ENCODE results near the gene DNAH14. TPM values are rescaled to one million over a fixed set of nuclear protein-coding genes. Genes with fewer than 3 reads are reported as not detected.
"Not testable (repeated sequence)": the region's sequence is repeated elsewhere in the genome, so short reads cannot be mapped to it uniquely, and the experiment has no call there.

DNAH14 gene
- total and polyA plus RNA-seq, 2 donors (not counting 1 experiment from before 2014, with no cell fraction given), result not detected

DNA sequence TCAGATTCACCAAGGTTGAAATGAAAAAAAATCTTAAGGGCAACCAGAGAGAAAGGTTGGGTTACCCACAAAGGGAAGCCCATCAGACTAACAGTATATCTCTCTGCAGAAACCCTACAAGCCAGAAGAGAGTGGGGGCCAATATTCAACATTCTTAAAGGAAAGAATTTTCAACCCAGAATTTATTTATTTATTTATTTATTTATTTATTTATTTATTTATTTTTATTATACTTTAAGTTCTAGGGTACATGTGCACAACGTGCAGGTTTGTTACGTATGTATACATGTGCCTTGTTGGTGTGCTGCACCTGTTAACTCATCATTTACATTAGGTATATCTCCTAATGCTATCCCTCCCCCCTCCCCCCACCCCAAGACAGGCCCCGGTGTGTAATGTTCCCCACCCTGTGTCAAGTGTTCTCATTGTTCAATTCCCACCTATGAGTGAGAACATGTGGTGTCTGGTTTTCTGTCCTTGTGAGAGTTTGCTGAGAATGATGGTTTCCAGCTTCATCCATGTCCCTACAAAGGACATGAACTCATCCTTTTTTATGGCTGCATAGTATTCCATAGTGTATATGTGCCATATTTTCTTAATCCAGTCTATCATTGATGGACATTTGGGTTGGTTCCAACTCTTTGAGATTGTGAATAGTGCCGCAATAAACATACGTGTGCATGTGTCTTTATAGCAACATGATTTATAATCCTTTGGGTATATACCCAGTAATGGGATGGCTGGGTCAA lies 282.4 kb downstream of the DNAH14 start:
- H4K20me1 ChIP-seq (ENCODE audit: control insufficient read depth, insufficient read depth, low read length, poor library complexity, severe bottlenecking); intact Hi-C loops (cut with micrococcal nuclease); H3K27ac Mint-ChIP-seq; H3K4me3 Mint-ChIP-seq; H3K36me3 ChIP-seq (replicated peaks in 1 of 2; ENCODE audit: control extremely low read depth in 1 of 2, control insufficient read depth in 1 of 2, extremely low read depth in 1 of 2, insufficient read depth in 2 of 2, low read length in 1 of 2); CTCF ChIA-PET; H3K9me3 Mint-ChIP-seq (ENCODE audit: insufficient read depth); H3K4me1 Mint-ChIP-seq; H3K4me2 ChIP-seq (replicated peaks; ENCODE audit: low read depth, low read length, poor library complexity, severe bottlenecking); H3K4me3 ChIP-seq (ENCODE audit: control extremely low read depth in 1 of 5, extremely low read depth in 1 of 5, insufficient read depth in 1 of 5, low read depth in 2 of 5, low read length in 4 of 5); H2AFZ ChIP-seq (ENCODE audit: insufficient read depth, low read depth, low read length, poor library complexity, severe bottlenecking); H3K9me3 ChIP-seq (ENCODE audit: control extremely low read depth in 1 of 3, control insufficient read depth in 2 of 3, insufficient read depth in 1 of 3, low read length in 2 of 3); H3K9ac ChIP-seq (ENCODE audit: low read length); H3K27me3 ChIP-seq (replicated peaks in 1 of 4; ENCODE audit: control extremely low read depth in 1 of 4, control insufficient read depth in 3 of 4, insufficient read depth in 4 of 4, low read length in 3 of 4); POLR2A ChIA-PET; H3K79me2 ChIP-seq (ENCODE audit: control insufficient read depth, insufficient read depth, low read length); H3K27ac ChIP-seq (ENCODE audit: low read length in 2 of 2); H3K4me1 ChIP-seq (ENCODE audit: control insufficient read depth in 2 of 2, insufficient read depth in 2 of 2, low read length in 2 of 2); DNase-seq; ATAC-seq (ENCODE audit: low read depth): not testable (repeated sequence)
- WGBS (ENCODE audit: insufficient coverage), result no CpG with 5 or more reads among the region's 5 CpGs
- peaks cover 15% of the 10 kb centered on the region for H3K27me3 Mint-ChIP-seq

DNA sequence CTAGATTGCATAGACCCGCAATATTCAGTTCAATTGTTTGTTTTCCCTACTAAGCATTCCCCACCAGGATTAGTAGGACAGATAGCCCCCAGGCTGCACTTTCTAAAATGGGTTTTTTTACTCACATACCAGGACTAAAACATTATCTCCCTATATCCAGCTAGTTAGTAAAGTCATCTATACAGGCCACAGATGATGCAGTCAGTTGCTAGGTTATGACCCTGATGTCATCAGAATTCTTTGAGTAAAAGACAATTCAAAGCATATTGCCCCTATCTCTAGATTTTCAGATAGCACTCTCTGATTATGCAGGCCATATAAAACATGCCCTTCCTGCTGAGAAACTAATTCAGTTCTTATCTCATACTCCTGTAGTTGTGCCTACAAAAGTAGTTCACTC lies 294.8 kb downstream of the DNAH14 start:
- H3K27ac Mint-ChIP-seq, result no peak overlapping the region
- intact Hi-C loops (cut with micrococcal nuclease), result no loop called here
- Histone ChIP-seq H3K4me2 (replicated peaks; ENCODE audit: low read depth, low read length, poor library complexity, severe bottlenecking) (no peak overlapping the region), H3K4me1 (ENCODE audit: control insufficient read depth in 2 of 2, insufficient read depth in 2 of 2, low read length in 2 of 2) (no peaks in the 10 kb centered on the region), H3K9me3 (ENCODE audit: control extremely low read depth in 1 of 3, control insufficient read depth in 2 of 3, insufficient read depth in 1 of 3, low read length in 2 of 3) (peaks cover 0 to 10% (median 0%) of the 10 kb centered on the region in 3 donors), H3K27ac (ENCODE audit: low read length in 2 of 2) (no peak overlapping the region), H4K20me1 (ENCODE audit: control insufficient read depth, insufficient read depth, low read length, poor library complexity, severe bottlenecking) (no peaks in the 10 kb centered on the region), H3K27me3 (replicated peaks in 1 of 4; ENCODE audit: control extremely low read depth in 1 of 4, control insufficient read depth in 3 of 4, insufficient read depth in 4 of 4, low read length in 3 of 4) (no peaks in the 10 kb centered on the region), H3K79me2 (ENCODE audit: control insufficient read depth, insufficient read depth, low read length) (no peaks in the 10 kb centered on the region), H3K4me3 (ENCODE audit: control extremely low read depth in 1 of 5, extremely low read depth in 1 of 5, insufficient read depth in 1 of 5, low read depth in 2 of 5, low read length in 4 of 5) (no peak overlapping the region), H2AFZ (ENCODE audit: insufficient read depth, low read depth, low read length, poor library complexity, severe bottlenecking) (no peak overlapping the region), H3K9ac (ENCODE audit: low read length) (no peak overlapping the region), H3K36me3 (replicated peaks in 1 of 2; ENCODE audit: control extremely low read depth in 1 of 2, control insufficient read depth in 1 of 2, extremely low read depth in 1 of 2, insufficient read depth in 2 of 2, low read length in 1 of 2) (no peaks in the 10 kb centered on the region)
- H3K4me1 Mint-ChIP-seq, result no peaks in the 10 kb centered on the region
- H3K27me3 Mint-ChIP-seq, result peaks cover 6% of the 10 kb centered on the region
- no peak overlapping the region for H3K4me3 Mint-ChIP-seq
- ChIA-PET CTCF (no interaction called here), POLR2A (no interaction called here)
- no peaks in the 10 kb centered on the region for H3K9me3 Mint-ChIP-seq (ENCODE audit: insufficient read depth)
- no peak for DNase-seq
- no peak for TF ChIP-seq EZH2 (IDR thresholded peaks at IDR 0.05; ENCODE audit: borderline replicate concordance, insufficient read depth, low read depth, low read length, poor library complexity, severe bottlenecking)
- TF ChIP-seq, protein P1, sequence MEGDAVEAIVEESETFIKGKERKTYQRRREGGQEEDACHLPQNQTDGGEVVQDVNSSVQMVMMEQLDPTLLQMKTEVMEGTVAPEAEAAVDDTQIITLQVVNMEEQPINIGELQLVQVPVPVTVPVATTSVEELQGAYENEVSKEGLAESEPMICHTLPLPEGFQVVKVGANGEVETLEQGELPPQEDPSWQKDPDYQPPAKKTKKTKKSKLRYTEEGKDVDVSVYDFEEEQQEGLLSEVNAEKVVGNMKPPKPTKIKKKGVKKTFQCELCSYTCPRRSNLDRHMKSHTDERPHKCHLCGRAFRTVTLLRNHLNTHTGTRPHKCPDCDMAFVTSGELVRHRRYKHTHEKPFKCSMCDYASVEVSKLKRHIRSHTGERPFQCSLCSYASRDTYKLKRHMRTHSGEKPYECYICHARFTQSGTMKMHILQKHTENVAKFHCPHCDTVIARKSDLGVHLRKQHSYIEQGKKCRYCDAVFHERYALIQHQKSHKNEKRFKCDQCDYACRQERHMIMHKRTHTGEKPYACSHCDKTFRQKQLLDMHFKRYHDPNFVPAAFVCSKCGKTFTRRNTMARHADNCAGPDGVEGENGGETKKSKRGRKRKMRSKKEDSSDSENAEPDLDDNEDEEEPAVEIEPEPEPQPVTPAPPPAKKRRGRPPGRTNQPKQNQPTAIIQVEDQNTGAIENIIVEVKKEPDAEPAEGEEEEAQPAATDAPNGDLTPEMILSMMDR (IDR thresholded peaks at IDR 0.05), result no peak
- WGBS (ENCODE audit: insufficient coverage), result 50% methylated on average over 1 of the region's 1 CpG
- no peak for ATAC-seq (ENCODE audit: low read depth)

Data from B cell (primary cell).